K562 (cell line): Measurements from ENCODE around the gene BAIAP2. TPM values are rescaled to one million over a fixed set of nuclear protein-coding genes. Genes with fewer than 3 reads are reported as not detected.

Experiments
- ATF1 ChIP-seq, 2 experiments: fragments of 450-650 bp in 1 of 2; IDR thresholded peaks; 2 replicates each; pipeline ENCODE4 v1.6.1; 2016; ENCODE audit warnings: missing compliant biosample characterization in 1 of 2, missing genetic modification characterization in 1 of 2
- EP300 ChIP-seq: IDR thresholded peaks from 2 replicates; pipeline ENCODE4 v1.6.1; 2012; ENCODE audit warnings: low read length, improper control_type of control experiment
- KLF16 ChIP-seq: IDR thresholded peaks from 2 replicates; pipeline ENCODE4 v1.6.1; 2016; ENCODE audit warnings: antibody characterized with exemption
- L3MBTL2 ChIP-seq: fragments of 450-650 bp; IDR thresholded peaks from 2 replicates; pipeline ENCODE4 v1.6.1; 2016; ENCODE audit warnings: mild to moderate bottlenecking, moderate library complexity
- MAZ ChIP-seq, 2 experiments: fragments of 450-650 bp in 1 of 2; sonication (generic) in 1 of 2; formaldehyde crosslinking; IDR thresholded peaks in 1 of 2; conservative IDR thresholded peaks in 1 of 2; 2 replicates each; pipeline versions ENCODE4 v1.4.0 to v1.5.0; 2020; ENCODE audit warnings: mild to moderate bottlenecking in 1 of 2, missing genetic modification reagents in 1 of 2
- ZNF165 ChIP-seq: fragments of 250-450 bp; sonication (Bioruptor Pico); IDR thresholded peaks from 2 replicates; pipeline ENCODE4 v1.4.0; 2020; ENCODE audit warnings: borderline replicate concordance
- ZNF407 ChIP-seq: fragments of 450-650 bp; IDR thresholded peaks from 2 replicates; pipeline ENCODE4 v1.6.1; 2016; ENCODE audit warnings: low read depth
- polyA plus RNA-seq, 8 experiments: library from polyadenylated mRNA; depleted of rRNA in 4 of 8; stranded (reverse) in 5 of 8; unstranded in 3 of 8; fragments of >200 nt; fragmentation: Nextera tagmentation in 2 of 8; fragmentation: Illumina TruSeq in 1 of 8; extraction: Ambion mirVana in 2 of 8; extraction: Trizol in 1 of 8; gene quantifications; 2 replicates each; pipeline versions ENCODE4 v1.2.1 to v1.2.3, GENCODE V29; 2011 to 2014; ENCODE audit warnings: inconsistent platforms in 1 of 8, missing spikeins in 1 of 8
- total RNA-seq, 7 experiments: library from RNA; depleted of rRNA in 6 of 7; stranded (reverse); fragments of >200 nt in 6 of 7; fragmentation: Illumina TruSeq in 2 of 7; extraction: Trizol in 2 of 7; gene quantifications; 2 replicates each; pipeline versions ENCODE4 v1.2.1 to v1.2.3, GENCODE V29; 2011 to 2021; ENCODE audit warnings: low replicate concordance in 1 of 7

The BAIAP2 gene
- total and polyA plus RNA-seq, 9 of the 15 experiments (the other 6 are each of a cell fraction or from before 2014, with no cell fraction given) = 2.3 to 51.6 (median 18.4) TPM

GRCh38 chr17:81139428-81139827 is 104.5 kb downstream of the BAIAP2 start (continued):
- TF ChIP-seq ZNF407 (no peak), ZNF165 (CRISPR knock-in tag) (no peak), EP300 (no peak), ATF1 (CRISPR knock-in tag; IDR thresholded peaks at IDR 0.05) (no peak), ATF1 (tag; IDR thresholded peaks at IDR 0.05) (no peak), L3MBTL2 (no peak), KLF16 (no peak), MAZ (CRISPR knock-in tag; conservative IDR thresholded peaks at IDR 0.05 in 1 of 2, IDR thresholded peaks at IDR 0.05 in 1 of 2) (no peak)
